ENCODE measurements around the gene ANKH.
"Not testable (repeated sequence)": the region's sequence is repeated elsewhere in the genome, so short reads cannot be mapped to it uniquely, and the experiment has no call there.

Gene ANKH

GRCh38 chr5:14824499-14824898, 47.1 kb downstream of the ANKH start:
- DNase-seq: no peak

- DNase-seq: no peak
These were observed 50.3 kb downstream of the ANKH start for GRCh38 chr5:14821100-14821845.

- DNase-seq: no peak
These were observed 52.4 kb downstream of the ANKH start for GRCh38 chr5:14818931-14819790.

- not testable (repeated sequence) for DNase-seq
These were observed 53.8 kb downstream of the ANKH start for GRCh38 chr5:14817762-14818136.

GRCh38 chr5:14816999-14817761, 54.4 kb downstream of the ANKH start:
- no peak for DNase-seq

GRCh38 chr5:14816374-14816998, 55.1 kb downstream of the ANKH start:
- DNase-seq: no peak

GRCh38 chr5:14813747-14814146, 57.8 kb downstream of the ANKH start:
- no peak for DNase-seq

- no peak for DNase-seq
These were observed 59.4 kb downstream of the ANKH start for GRCh38 chr5:14812166-14812565.

GRCh38 chr5:14810928-14811572, 60.5 kb downstream of the ANKH start:
- DNase-seq: no peak

- no peak for DNase-seq
These were observed 61.3 kb downstream of the ANKH start for GRCh38 chr5:14810282-14810681.

GRCh38 chr5:14809369-14810155, 62.0 kb downstream of the ANKH start:
- peak; percentile 75 for DNase-seq

GRCh38 chr5:14807471-14807870, 64.1 kb downstream of the ANKH start:
- no peak for DNase-seq

GRCh38 chr5:14806456-14806855, 65.1 kb downstream of the ANKH start:
- no peak for DNase-seq

GRCh38 chr5:14802541-14802940, 69.0 kb downstream of the ANKH start:
- DNase-seq: no peak

GRCh38 chr5:14801792-14802191, 69.8 kb downstream of the ANKH start:
- DNase-seq: no peak

- not testable (repeated sequence) for DNase-seq
These were observed 74.2 kb downstream of the ANKH start for GRCh38 chr5:14797385-14797784.

GRCh38 chr5:14794583-14795230, 76.9 kb downstream of the ANKH start:
- no peak for DNase-seq

GRCh38 chr5:14793851-14794250, 77.7 kb downstream of the ANKH start:
- no peak for DNase-seq

- no peak for DNase-seq
These were observed 80.7 kb downstream of the ANKH start for GRCh38 chr5:14790911-14791310.

- DNase-seq: no peak
These were observed 81.4 kb downstream of the ANKH start for GRCh38 chr5:14790220-14790619.
